DND-41 (cell line): ENCODE results near the gene PRKCZ.

Source experiments
- EZH2 ChIP-seq: IDR thresholded peaks from 3 replicates; pipeline ENCODE4 v1.6.1; 2012; ENCODE audit warnings: borderline replicate concordance, low read depth, mild to moderate bottlenecking, moderate library complexity, low read length, inconsistent platforms; ENCODE audit not compliant: severe bottlenecking
- TF ChIP-seq, protein P1 (sequence below): IDR thresholded peaks from 2 replicates; pipeline ENCODE4 v1.5.1; 2012; ENCODE audit warnings: borderline replicate concordance, low read length, moderate library complexity, mild to moderate bottlenecking; ENCODE audit not compliant: poor library complexity, severe bottlenecking; ENCODE audit errors: extremely low read depth

DNA sequence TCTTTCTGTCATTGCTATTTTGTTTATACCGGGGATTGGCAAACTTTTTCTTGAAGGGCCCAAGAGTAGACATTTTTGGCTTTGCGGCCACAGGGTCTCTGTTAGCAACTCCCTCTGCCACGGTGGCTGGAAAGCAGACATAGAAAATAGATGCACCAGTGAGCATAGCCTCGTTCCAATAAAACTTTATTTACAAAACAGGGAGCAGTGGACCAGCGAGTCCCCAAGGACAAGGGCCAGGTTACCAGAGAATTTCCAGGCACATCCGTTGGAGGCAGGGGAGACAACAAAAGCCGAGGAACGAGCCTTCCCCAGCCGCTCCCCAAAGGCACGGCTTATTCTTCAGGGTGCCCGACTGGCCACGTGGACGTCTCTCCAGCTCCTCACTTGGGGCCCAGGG lies 117.9 kb downstream of the PRKCZ start:
- TF ChIP-seq, protein P1, sequence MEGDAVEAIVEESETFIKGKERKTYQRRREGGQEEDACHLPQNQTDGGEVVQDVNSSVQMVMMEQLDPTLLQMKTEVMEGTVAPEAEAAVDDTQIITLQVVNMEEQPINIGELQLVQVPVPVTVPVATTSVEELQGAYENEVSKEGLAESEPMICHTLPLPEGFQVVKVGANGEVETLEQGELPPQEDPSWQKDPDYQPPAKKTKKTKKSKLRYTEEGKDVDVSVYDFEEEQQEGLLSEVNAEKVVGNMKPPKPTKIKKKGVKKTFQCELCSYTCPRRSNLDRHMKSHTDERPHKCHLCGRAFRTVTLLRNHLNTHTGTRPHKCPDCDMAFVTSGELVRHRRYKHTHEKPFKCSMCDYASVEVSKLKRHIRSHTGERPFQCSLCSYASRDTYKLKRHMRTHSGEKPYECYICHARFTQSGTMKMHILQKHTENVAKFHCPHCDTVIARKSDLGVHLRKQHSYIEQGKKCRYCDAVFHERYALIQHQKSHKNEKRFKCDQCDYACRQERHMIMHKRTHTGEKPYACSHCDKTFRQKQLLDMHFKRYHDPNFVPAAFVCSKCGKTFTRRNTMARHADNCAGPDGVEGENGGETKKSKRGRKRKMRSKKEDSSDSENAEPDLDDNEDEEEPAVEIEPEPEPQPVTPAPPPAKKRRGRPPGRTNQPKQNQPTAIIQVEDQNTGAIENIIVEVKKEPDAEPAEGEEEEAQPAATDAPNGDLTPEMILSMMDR, result no peak
- no peak for TF ChIP-seq EZH2
